ENCODE data around the gene HUWE1. TPM values are rescaled to one million over a fixed set of nuclear protein-coding genes. Genes with fewer than 3 reads are reported as not detected.

The HUWE1 gene
- total RNA-seq, 2 experiments from 2014 or later, result 116 to 269 TPM

- Histone ChIP-seq H3K36me3 (ENCODE audit: insufficient read depth, low read length) (no peaks in the 10 kb centered on the region), H3K9me2 (ENCODE audit: insufficient read depth, low read length) (no peaks in the 10 kb centered on the region), H3K4me2 (ENCODE audit: low read length) (no peak overlapping the region), H4K20me1 (ENCODE audit: insufficient read depth, low read length) (no peaks in the 10 kb centered on the region), H3K27ac (ENCODE audit: low read depth, low read length, poor library complexity, severe bottlenecking) (no peak overlapping the region), H2AFZ (ENCODE audit: low read length) (no peak overlapping the region), H3K79me2 (ENCODE audit: insufficient read depth, low read depth, low read length) (no peaks in the 10 kb centered on the region), H3K9me3 (ENCODE audit: low read length) (no peaks in the 10 kb centered on the region), H3K4me1 (ENCODE audit: insufficient read depth, low read length, poor library complexity, severe bottlenecking) (peaks cover 5% of the 10 kb centered on the region), H3K4me3 (ENCODE audit: low read depth, low read length, poor library complexity, severe bottlenecking) (no peak overlapping the region)
- no TSS peak for BruUV-seq (replicated peaks)
- no peak for DNase-seq (ENCODE audit: low spot score)
- intact Hi-C loops (cut with micrococcal nuclease; ENCODE audit: unreplicated experiment), result no loop called here
- POLR2A ChIA-PET, result no interaction called here
- no peak for TF ChIP-seq EZH2phosphoT487 (IDR thresholded peaks at IDR 0.05; ENCODE audit: borderline replicate concordance, low read depth, low read length)
- no peak for TF ChIP-seq CTCF (conservative IDR thresholded peaks at IDR 0.05; ENCODE audit: low read length)
- CTCF ChIA-PET (ENCODE audit: unreplicated experiment), result no interaction called here
Measured at GRCh38 chrX:53729751-53730150, 43.2 kb upstream of the HUWE1 start.

GRCh38 chrX:53728506-53728905, 42.0 kb upstream of the HUWE1 start:
- TF ChIP-seq EZH2phosphoT487 (IDR thresholded peaks at IDR 0.05; ENCODE audit: borderline replicate concordance, low read depth, low read length), result no peak
- DNase-seq (ENCODE audit: low spot score), result no peak
- H3K36me3 ChIP-seq (ENCODE audit: insufficient read depth, low read length), result no peaks in the 10 kb centered on the region
- H3K27ac ChIP-seq (ENCODE audit: low read depth, low read length, poor library complexity, severe bottlenecking), result no peak overlapping the region
- no peaks in the 10 kb centered on the region for H3K9me3 ChIP-seq (ENCODE audit: low read length)
- H3K4me1 ChIP-seq (ENCODE audit: insufficient read depth, low read length, poor library complexity, severe bottlenecking), result peaks cover 5% of the 10 kb centered on the region
- no peak overlapping the region for H3K4me2 ChIP-seq (ENCODE audit: low read length)
- no peak overlapping the region for H3K4me3 ChIP-seq (ENCODE audit: low read depth, low read length, poor library complexity, severe bottlenecking)
- ChIA-PET CTCF (ENCODE audit: unreplicated experiment) (no interaction called here), POLR2A (interaction anchor here (0.6 kb wide), 1 partner anchor 95 kb away, joined by 4 read pairs; no protein-coding TSS in a partner anchor)
- no peak overlapping the region for H2AFZ ChIP-seq (ENCODE audit: low read length)
- BruUV-seq (replicated peaks), result no TSS peak
- intact Hi-C loops (cut with micrococcal nuclease; ENCODE audit: unreplicated experiment), result no loop called here
- no peaks in the 10 kb centered on the region for H4K20me1 ChIP-seq (ENCODE audit: insufficient read depth, low read length)
- H3K9me2 ChIP-seq (ENCODE audit: insufficient read depth, low read length), result no peaks in the 10 kb centered on the region
- no peaks in the 10 kb centered on the region for H3K79me2 ChIP-seq (ENCODE audit: insufficient read depth, low read depth, low read length)

- no peak overlapping the region for H3K4me2 ChIP-seq (ENCODE audit: low read length)
Measured at GRCh38 chrX:53724872-53725271, 38.4 kb upstream of the HUWE1 start.

More at GRCh38 chrX:53724872-53725271, 38.4 kb upstream of the HUWE1 start:
- Histone ChIP-seq H4K20me1 (ENCODE audit: insufficient read depth, low read length) (no peaks in the 10 kb centered on the region), H2AFZ (ENCODE audit: low read length) (no peak overlapping the region), H3K27ac (ENCODE audit: low read depth, low read length, poor library complexity, severe bottlenecking) (no peak overlapping the region), H3K79me2 (ENCODE audit: insufficient read depth, low read depth, low read length) (no peaks in the 10 kb centered on the region), H3K4me1 (ENCODE audit: insufficient read depth, low read length, poor library complexity, severe bottlenecking) (no peaks in the 10 kb centered on the region), H3K4me3 (ENCODE audit: low read depth, low read length, poor library complexity, severe bottlenecking) (no peak overlapping the region), H3K36me3 (ENCODE audit: insufficient read depth, low read length) (no peaks in the 10 kb centered on the region), H3K9me3 (ENCODE audit: low read length) (no peaks in the 10 kb centered on the region), H3K9me2 (ENCODE audit: insufficient read depth, low read length) (no peaks in the 10 kb centered on the region)
- ChIA-PET POLR2A (no interaction called here), CTCF (ENCODE audit: unreplicated experiment) (no interaction called here)
- TF ChIP-seq EZH2phosphoT487 (IDR thresholded peaks at IDR 0.05; ENCODE audit: borderline replicate concordance, low read depth, low read length) (no peak), CTCF (conservative IDR thresholded peaks at IDR 0.05; ENCODE audit: low read length) (no peak)
- intact Hi-C loops (cut with micrococcal nuclease; ENCODE audit: unreplicated experiment), result no loop called here
- no peak for DNase-seq (ENCODE audit: low spot score)
- no TSS peak for BruUV-seq (replicated peaks)
